GM12878 (cell line): ENCODE data around the gene LUZP2. TPM values are rescaled to one million over a fixed set of nuclear protein-coding genes. Genes with fewer than 3 reads are reported as not detected.

Source experiments
- ATAC-seq: fragments of 200-7000 bp; cut with Tn5 transposase; 3 replicates; pipeline ENCODE4 v1.9.1; 2020; ENCODE audit warnings: mild to moderate bottlenecking, moderate library complexity
- BruUV-seq: library from RNA; stranded (reverse); fragments of 400-500 nt; replicated peaks from 2 replicates; lab custom pipeline; 2021; lab: Mats Ljungman, UMichigan
- CTCF ChIA-PET: fragments of 300-600 bp; sonication (Branson Sonifier 250); formaldehyde crosslinking; extraction: SDS; loops from one replicate; lab custom pipeline; 2021; ENCODE audit warnings: inconsistent platforms; lab: Yijun Ruan, JAX
- POLR2A ChIA-PET: fragments of 350-600 bp; formaldehyde crosslinking; extraction: SDS; loops from one replicate; lab custom pipeline; 2021; ENCODE audit warnings: inconsistent platforms; lab: Charles Lee
- RAD21 ChIA-PET: fragments of 300-600 bp; sonication (Branson Sonifier 250); formaldehyde crosslinking; loops from one replicate; lab custom pipeline; 2023; ENCODE audit warnings: antibody characterized with exemption; ENCODE audit not compliant: unreplicated experiment; lab: Charles Lee
- SMC1A ChIA-PET: fragments of 300-600 bp; sonication (Branson Sonifier 250); formaldehyde crosslinking; loops from one replicate; lab custom pipeline; 2023; ENCODE audit not compliant: unreplicated experiment, uncharacterized antibody; lab: Charles Lee
- DNase-seq: peaks from one replicate; pipeline ENCODE4 v3.0.0-alpha.2; 2011; ENCODE audit warnings: low read depth, low spot score
- FAIRE-seq: peaks from 3 replicates; lab custom pipeline; 2011; peaks lifted over from hg19 to GRCh38; lab: Jason Lieb, UNC
- H2AFZ ChIP-seq: 2 replicates; pipeline ENCODE4 v1.6.0; 2011; ENCODE audit warnings: low read depth, low read length, control low read depth; ENCODE audit not compliant: control insufficient read depth
- H3K27ac ChIP-seq: 2 replicates; pipeline ENCODE4 v1.5.1; 2011; ENCODE audit warnings: control low read depth; ENCODE audit not compliant: control insufficient read depth, insufficient read depth
- H3K27me3 ChIP-seq, 2 experiments: replicated peaks in 1 of 2; 2 replicates each; pipeline versions ENCODE4 v1.6.0 to v1.6.1; 2011; ENCODE audit warnings: low read length in 1 of 2; ENCODE audit not compliant: control insufficient read depth in 2 of 2, insufficient read depth in 2 of 2
- H3K36me3 ChIP-seq, 2 experiments: 2 replicates each; pipeline ENCODE4 v1.5.1; 2011; ENCODE audit warnings: low read length in 1 of 2; ENCODE audit not compliant: control insufficient read depth in 2 of 2, insufficient read depth in 2 of 2
- H3K4me1 ChIP-seq: 2 replicates; pipeline ENCODE4 v1.6.1; 2011; ENCODE audit warnings: mild to moderate bottlenecking, low read length, moderate library complexity, mixed read lengths; ENCODE audit not compliant: control insufficient read depth, insufficient read depth
- H3K4me2 ChIP-seq: 2 replicates; pipeline ENCODE4 v1.6.0; 2011; ENCODE audit warnings: control low read depth; ENCODE audit not compliant: control insufficient read depth, insufficient read depth
- H3K4me3 ChIP-seq: fragments of 200-600 bp; sonication (generic); 2 replicates; pipeline ENCODE4 v1.5.1; 2016
- H3K79me2 ChIP-seq: 2 replicates; pipeline ENCODE4 v1.6.0; 2011; ENCODE audit warnings: low read length; ENCODE audit not compliant: control insufficient read depth, insufficient read depth
- H3K9ac ChIP-seq: 2 replicates; pipeline ENCODE4 v1.8.0; 2011; ENCODE audit warnings: low read length, control low read depth, mixed read lengths; ENCODE audit not compliant: control insufficient read depth, insufficient read depth
- H3K9me3 ChIP-seq: replicated peaks from 3 replicates; pipeline ENCODE4 v1.5.1; 2011; ENCODE audit warnings: mild to moderate bottlenecking, low read length; ENCODE audit not compliant: control insufficient read depth, insufficient read depth
- H4K20me1 ChIP-seq: 2 replicates; pipeline ENCODE4 v1.6.0; 2011; ENCODE audit not compliant: control insufficient read depth, insufficient read depth
- ASH2L ChIP-seq: fragments of 300-600, 200-600 bp; sonication (generic); IDR thresholded peaks from 2 replicates; pipeline ENCODE4 v1.6.1; 2017; ENCODE audit warnings: low read depth, mild to moderate bottlenecking, borderline replicate concordance
- BRCA1 ChIP-seq: IDR thresholded peaks from 2 replicates; pipeline ENCODE4 v1.6.1; 2011; ENCODE audit warnings: low read depth, low read length, improper control_type of control experiment
- CEBPZ ChIP-seq: fragments of 150-350 bp; IDR thresholded peaks from 2 replicates; pipeline ENCODE4 v1.6.1; 2016; ENCODE audit warnings: low read depth, low read length
- CTCF ChIP-seq, 3 experiments: IDR thresholded peaks in 2 of 3; conservative IDR thresholded peaks in 1 of 3; 2 replicates each; pipeline ENCODE4 v1.5.1; 2011; ENCODE audit warnings: low read depth in 3 of 3, low read length in 3 of 3, mild to moderate bottlenecking in 3 of 3, control low read depth in 2 of 3, moderate library complexity in 2 of 3, inconsistent platforms in 1 of 3, mixed read lengths in 1 of 3; ENCODE audit not compliant: control insufficient read depth in 2 of 3, insufficient read depth in 1 of 3; ENCODE audit errors: extremely low read depth in 1 of 3
- MAX ChIP-seq: IDR thresholded peaks from 2 replicates; pipeline ENCODE4 v1.6.1; 2012; ENCODE audit warnings: low read depth, low read length, improper control_type of control experiment
- MEF2B ChIP-seq: fragments of 450-650 bp; IDR thresholded peaks from 2 replicates; pipeline ENCODE4 v1.6.1; 2018; ENCODE audit warnings: mild to moderate bottlenecking, moderate library complexity; ENCODE audit not compliant: partially characterized antibody, poor library complexity, severe bottlenecking
- NFIC ChIP-seq: IDR thresholded peaks from 2 replicates; pipeline ENCODE4 v1.6.1; 2012; ENCODE audit warnings: low read depth, mild to moderate bottlenecking, inconsistent platforms, low read length, moderate library complexity
- POLR2AphosphoS5 ChIP-seq: IDR thresholded peaks from 2 replicates; pipeline ENCODE4 v1.6.1; 2011; ENCODE audit warnings: mild to moderate bottlenecking, low read length, inconsistent platforms
- RELB ChIP-seq: fragments of 450-650 bp; IDR thresholded peaks from 2 replicates; pipeline ENCODE4 v1.6.1; 2017; ENCODE audit warnings: low read depth, mild to moderate bottlenecking, moderate library complexity
- SIN3A ChIP-seq: IDR thresholded peaks from 2 replicates; pipeline ENCODE4 v1.6.1; 2012; ENCODE audit warnings: low read depth, low read length, improper control_type of control experiment
- SREBF1 ChIP-seq: IDR thresholded peaks from 2 replicates; pipeline ENCODE4 v1.6.1; 2012; ENCODE audit warnings: mild to moderate bottlenecking, low read length
- TAF1 ChIP-seq: IDR thresholded peaks from 2 replicates; pipeline ENCODE4 v1.6.1; 2011; ENCODE audit warnings: mild to moderate bottlenecking, low read depth, low read length, borderline replicate concordance
- USF1 ChIP-seq: IDR thresholded peaks from 2 replicates; pipeline ENCODE4 v1.6.1; 2011; ENCODE audit warnings: borderline replicate concordance, low read depth, mild to moderate bottlenecking, moderate library complexity, mixed read lengths, low read length; ENCODE audit not compliant: insufficient read depth; ENCODE audit errors: extremely low read length
- WGBS: methylation state at CpG from one replicate; pipeline ENCODE4 v1.1.6; 2016; ENCODE audit warnings: low lambda C conversion rate; ENCODE audit not compliant: insufficient replicate concordance, insufficient coverage; ENCODE audit errors: missing lambda C conversion rate; 5-methylcytosine and 5-hydroxymethylcytosine counted together
- in situ Hi-C: fragments of 300-500 bp; cut with MboI; formaldehyde crosslinking; loops from 9 replicates; pipeline ENCODE4 v1.14.3; 2018; ENCODE audit warnings: mixed read lengths
- intact Hi-C: fragments of 100-400 bp; cut with micrococcal nuclease; formaldehyde crosslinking; loops from one replicate; pipeline ENCODE4 v1.14.2; 2022; ENCODE audit not compliant: unreplicated experiment
- polyA plus RNA-seq, 11 experiments: library from polyadenylated mRNA; depleted of rRNA in 4 of 11; unstranded in 6 of 11; stranded (reverse) in 5 of 11; fragments of >200 nt; fragmentation: Nextera tagmentation in 4 of 11; fragmentation: Illumina TruSeq in 1 of 11; extraction: Ambion mirVana in 4 of 11; extraction: Trizol in 1 of 11; gene quantifications; 1 replicate in 1 of 11; 2 replicates in 10 of 11; pipeline versions ENCODE4 v1.2.1 to v1.2.3, GENCODE V29; 2011 to 2016; ENCODE audit warnings: inconsistent platforms in 2 of 11, missing spikeins in 2 of 11, low read depth in 1 of 11
- total RNA-seq, 4 experiments: library from RNA; depleted of rRNA in 3 of 4; stranded (reverse); fragments of >200 nt in 3 of 4; fragmentation: Illumina TruSeq in 1 of 4; extraction: Trizol in 1 of 4; gene quantifications; 2 replicates each; pipeline versions ENCODE4 v1.2.1 to v1.2.3, GENCODE V29; 2013 to 2021

Gene LUZP2
- total and polyA plus RNA-seq, 10 of the 15 experiments (the other 5 are each of a cell fraction or from before 2014, with no cell fraction given): not detected

- Histone ChIP-seq H3K4me1 (no peaks in the 10 kb centered on the region), H3K79me2 (no peaks in the 10 kb centered on the region), H3K4me3 (no peak overlapping the region), H3K27me3 (no peaks in the 10 kb centered on the region), H4K20me1 (no peaks in the 10 kb centered on the region), H3K9ac (no peak overlapping the region), H3K9me3 (no peaks in the 10 kb centered on the region), H2AFZ (no peak overlapping the region), H3K27ac (no peak overlapping the region), H3K36me3 (no peaks in the 10 kb centered on the region), H3K4me2 (no peak overlapping the region)
- ATAC-seq (no peak), DNase-seq (no peak), FAIRE-seq (no peak)
- CTCF ChIA-PET: interaction anchor here (1.2 kb wide), 1 partner anchor 18 kb away, joined by 4 read pairs; no protein-coding TSS in a partner anchor
- SMC1A ChIA-PET: no interaction called here
- POLR2A ChIA-PET: no interaction called here
- WGBS: 11% methylated on average over 5 of the region's 5 CpGs
- BruUV-seq: no TSS peak
- intact Hi-C loops (no loop called here), in situ Hi-C loops (no loop called here)
- RAD21 ChIA-PET: no interaction called here
- TF ChIP-seq RELB (no peak), SIN3A (no peak), BRCA1 (no peak), TAF1 (no peak), CTCF (IDR thresholded peaks at IDR 0.05 in 2 of 3, conservative IDR thresholded peaks at IDR 0.05 in 1 of 3; ENCODE audit: control insufficient read depth in 2 of 3, extremely low read depth in 1 of 3, insufficient read depth in 1 of 3, low read depth in 3 of 3, low read length in 3 of 3) (no peak), POLR2AphosphoS5 (no peak), USF1 (no peak), ASH2L (no peak), MAX (no peak), CEBPZ (no peak), MEF2B (no peak), SREBF1 (no peak), NFIC (no peak)
These were observed 452.6 kb downstream of the LUZP2 start for GRCh38 chr11:24949406-24949805.
